Kasumi-1 (cell line): ENCODE measurements around the gene WDR18.

ENCODE experiments used
- DNase-seq, 2 experiments: peaks; one replicate each; lab custom pipeline; 2025; lab: John Stamatoyannopoulos, UW

The WDR18 gene

GRCh38 chr19:984165-984967 is at the start of gene WDR18:
TSS of gene WDR18 (plus strand) at chr19:984345. CDS start at chr19:984354, 9 bp downstream.
- peak; percentile 64 to 75 for DNase-seq

- peak in 1 of 2 experiments; percentile 19 for DNase-seq
Measured at GRCh38 chr19:934865-935479, 49.2 kb upstream of the WDR18 start.

DNA sequence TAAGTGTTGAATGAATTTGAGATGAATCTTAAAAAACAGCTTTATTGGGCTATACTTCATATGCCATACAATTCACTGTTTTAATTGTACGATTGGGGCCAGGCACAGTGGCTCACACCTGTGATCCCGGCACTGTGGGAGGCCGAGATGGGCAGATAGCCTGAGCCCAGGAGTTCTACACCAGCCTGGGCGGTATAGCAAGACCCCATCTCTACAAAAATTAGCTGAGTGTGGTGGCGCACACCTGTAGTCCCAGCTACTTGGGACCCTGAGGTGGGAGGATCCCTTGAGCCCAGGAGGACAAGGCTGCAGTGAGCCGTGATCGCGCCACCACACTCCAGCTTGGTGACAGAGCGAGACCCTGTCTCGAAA is 48.0 kb upstream of the WDR18 start:
- no peak for DNase-seq

- DNase-seq, result no peak
Measured at GRCh38 chr19:937259-937694, 46.9 kb upstream of the WDR18 start.

- no peak for DNase-seq
Measured at GRCh38 chr19:938233-938923, 45.8 kb upstream of the WDR18 start.

DNA sequence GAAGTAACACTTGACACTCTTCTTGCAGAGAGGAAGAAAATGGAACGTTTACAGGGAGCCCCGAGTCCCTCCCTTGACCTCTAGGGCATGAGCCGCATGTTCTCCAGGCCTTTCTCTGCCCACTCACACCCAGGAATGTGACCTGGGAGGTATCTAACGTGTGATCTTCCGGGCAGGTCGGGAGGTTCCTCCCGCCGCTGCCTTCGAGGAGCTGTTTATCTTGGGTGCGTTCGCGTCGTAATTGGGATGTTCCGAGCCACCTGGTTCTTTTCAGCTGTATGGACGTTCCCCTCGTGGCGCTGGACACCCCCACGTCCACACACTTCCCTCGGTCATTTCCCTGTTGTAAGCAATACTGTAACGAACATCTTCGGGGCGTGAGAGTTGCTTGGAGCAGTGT is 44.7 kb upstream of the WDR18 start:
- no peak for DNase-seq

DNA sequence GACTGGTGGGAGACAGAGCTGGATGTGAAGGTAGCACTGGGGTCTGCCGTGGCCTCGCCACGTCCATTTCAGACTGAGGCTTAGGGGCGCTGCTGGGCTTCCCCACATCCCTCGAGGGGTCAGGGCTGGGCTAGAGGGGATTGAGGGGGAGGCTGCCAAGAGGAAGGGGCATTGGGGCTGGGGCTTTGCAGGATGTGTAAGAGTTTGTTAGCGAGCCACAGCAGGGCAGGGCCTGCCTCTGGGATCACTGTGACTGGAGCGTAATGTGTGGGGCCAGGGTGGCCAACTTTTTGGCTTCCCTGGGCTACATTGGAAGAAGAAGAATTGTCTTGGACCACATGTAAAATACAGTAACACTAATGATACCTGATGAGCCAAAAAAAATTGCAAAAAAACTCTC is 44.2 kb upstream of the WDR18 start:
- DNase-seq, result no peak

DNA sequence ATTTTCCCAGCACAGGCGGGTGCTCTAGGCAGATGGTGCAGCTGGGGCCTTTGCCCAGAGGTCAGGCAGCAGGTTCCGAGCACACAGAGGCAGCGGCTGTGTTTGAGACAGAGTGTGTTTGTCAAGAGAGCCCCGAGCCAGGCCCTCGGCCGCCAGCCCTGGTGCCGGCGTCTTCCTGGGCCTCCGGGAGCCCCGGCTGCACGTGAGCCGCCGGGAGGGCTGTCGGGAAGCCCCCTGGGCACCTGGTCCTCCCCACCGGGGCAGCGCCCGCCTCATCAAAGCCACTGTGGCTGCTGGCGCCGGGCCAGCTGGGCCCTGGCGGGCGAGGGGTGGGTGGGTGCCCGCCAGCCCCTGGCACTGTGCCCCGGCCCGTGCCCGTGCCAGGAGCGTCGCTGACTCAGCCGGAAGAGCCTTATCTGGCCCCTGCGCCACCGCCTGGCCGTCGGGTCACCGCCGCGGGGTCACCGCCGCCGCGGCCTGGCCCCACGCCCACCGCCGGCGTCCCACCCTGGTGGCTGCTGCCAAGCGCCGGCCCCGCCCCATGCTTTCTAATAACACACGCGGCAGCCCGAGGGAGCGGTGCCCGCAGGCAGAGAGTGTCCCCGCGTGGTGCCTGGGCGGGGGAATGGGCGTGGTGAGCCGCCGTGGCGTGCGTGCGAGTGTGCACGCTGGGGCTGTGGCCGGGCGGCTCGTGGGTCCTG is 43.4 kb upstream of the WDR18 start:
- peak; percentile 19 to 25 for DNase-seq

DNA sequence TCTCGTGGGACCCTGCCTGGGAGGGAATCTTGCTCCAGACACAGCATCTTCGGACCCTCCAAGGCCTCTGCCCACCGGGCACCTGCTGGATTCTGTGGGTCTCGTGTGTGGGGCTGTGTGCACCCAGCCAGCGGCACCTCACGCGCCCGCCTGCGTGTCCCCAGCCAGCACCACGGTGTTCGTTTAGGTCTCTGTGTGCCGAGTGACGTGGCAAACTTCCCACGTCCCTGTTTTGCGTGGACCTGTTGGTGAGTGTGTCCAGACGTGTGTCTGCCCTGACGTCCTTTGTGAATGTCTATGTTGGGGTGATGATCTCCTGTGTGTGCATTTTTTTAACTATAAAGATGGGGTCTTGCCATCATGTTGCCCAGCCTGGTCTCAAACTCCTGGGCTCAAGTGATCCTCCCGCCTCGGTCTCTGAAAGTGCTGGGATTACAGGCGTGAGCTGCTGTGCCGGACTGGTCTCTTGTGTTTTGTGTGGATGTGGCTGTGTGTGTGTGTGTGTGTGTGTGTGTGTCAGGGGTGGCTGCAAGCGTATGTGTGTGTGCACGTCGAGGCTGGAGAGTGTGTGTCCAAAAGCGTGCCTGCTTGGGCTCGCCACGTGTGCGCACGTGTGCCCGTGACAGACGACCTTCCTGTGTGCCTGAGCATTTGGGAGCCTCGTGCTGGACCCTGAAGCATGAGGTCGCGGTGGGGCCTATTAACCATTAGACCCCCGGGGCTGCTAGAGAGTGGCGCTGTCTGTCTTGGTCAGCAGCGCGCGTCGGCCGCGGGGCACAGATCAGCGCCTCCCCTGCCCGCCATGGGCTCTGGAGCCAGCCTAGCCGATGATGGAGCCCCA is 42.6 kb upstream of the WDR18 start:
- no peak for DNase-seq

DNA sequence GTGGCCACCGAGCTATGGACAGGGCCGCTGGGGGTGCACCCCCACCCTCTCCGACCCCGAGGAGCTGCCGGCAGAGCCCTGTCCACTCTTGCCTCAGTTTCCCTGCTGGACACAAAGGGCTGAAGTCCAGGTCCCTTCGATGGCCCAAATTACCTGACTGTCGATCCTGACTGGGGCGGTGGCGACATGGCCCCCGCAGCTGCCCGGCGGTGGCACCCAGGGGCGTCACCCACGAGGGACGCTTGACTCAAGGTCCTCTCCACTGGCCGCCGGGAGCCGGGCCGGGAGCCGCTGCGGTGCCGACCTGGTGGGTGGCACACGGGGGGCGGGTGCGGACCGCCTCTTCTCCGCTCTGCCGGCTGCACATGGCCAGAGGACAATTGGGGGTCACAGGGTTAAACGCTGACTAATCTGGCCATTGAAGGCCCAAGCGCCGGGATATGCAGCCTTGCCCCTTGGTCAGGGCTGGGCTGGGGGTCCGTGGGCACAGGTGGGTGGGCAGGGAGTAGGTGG is 42.0 kb upstream of the WDR18 start:
- no peak for DNase-seq

GRCh38 chr19:943551-944170 is 40.5 kb upstream of the WDR18 start:
- DNase-seq, result no peak

GRCh38 chr19:944171-944567 is 40.0 kb upstream of the WDR18 start:
- DNase-seq, result no peak

DNA sequence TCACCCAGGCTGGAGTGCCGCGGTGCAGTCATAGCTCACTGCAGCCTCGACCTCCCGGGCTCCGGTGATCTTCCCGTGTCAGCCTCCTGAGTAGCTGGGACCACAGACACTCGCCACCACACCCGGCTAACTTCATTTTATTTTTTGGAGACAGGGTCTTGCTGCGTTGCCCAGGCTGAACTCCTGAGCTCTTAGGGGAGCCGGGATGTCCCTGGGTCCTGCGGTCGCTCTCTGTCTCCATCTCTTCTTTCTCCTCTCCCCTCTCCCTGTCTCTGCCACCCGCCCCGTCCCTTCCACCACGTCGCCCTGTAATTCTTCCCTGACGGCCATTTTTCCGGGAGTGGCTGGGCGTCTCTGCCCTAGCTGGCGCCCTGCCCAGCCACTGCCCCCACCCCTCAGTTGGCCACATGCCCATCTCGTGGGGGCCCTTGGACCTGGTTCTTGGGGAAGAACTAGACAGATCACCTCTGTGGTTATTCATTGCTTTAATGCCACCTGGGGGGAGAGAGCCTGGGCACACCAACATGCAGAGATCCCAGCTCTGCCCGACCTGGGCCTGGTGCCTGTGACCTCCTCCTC is 39.4 kb upstream of the WDR18 start:
- no peak for DNase-seq

- no peak for DNase-seq
Measured at GRCh38 chr19:945401-946252, 38.5 kb upstream of the WDR18 start.

DNA sequence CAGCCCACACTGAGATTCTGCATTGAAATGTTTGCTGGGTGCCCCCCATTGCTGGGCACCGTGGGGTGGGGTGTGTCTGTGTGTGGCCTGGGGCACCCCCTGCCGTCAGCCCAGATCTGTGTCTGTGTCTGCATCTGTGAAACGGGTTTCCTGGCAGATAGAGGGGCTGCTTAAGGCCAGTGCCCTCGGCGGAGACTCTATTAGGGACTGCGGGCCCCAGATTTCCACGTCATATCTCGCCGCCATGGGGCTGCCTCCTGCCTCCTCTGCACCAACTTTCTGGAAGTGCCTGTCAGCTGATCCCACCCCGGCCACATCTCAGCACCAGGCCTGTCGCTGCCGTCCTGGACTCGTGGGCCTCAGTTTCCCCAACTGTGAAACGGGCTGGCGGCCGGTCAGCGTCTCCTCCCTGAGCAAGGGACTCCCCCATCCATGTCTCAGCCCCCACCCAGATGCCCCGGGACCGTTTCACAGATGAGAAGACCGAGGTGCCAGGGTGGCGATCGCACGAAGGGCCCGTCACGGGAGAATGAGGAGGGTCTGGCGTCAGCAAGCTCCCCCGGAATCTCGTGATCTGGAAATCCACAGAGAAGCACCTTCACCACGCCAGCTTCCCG is 36.9 kb upstream of the WDR18 start:
- peak in 1 of 2 experiments; percentile 10 for DNase-seq

GRCh38 chr19:947707-948539 is 36.2 kb upstream of the WDR18 start:
- peak; percentile 92 for DNase-seq

DNA sequence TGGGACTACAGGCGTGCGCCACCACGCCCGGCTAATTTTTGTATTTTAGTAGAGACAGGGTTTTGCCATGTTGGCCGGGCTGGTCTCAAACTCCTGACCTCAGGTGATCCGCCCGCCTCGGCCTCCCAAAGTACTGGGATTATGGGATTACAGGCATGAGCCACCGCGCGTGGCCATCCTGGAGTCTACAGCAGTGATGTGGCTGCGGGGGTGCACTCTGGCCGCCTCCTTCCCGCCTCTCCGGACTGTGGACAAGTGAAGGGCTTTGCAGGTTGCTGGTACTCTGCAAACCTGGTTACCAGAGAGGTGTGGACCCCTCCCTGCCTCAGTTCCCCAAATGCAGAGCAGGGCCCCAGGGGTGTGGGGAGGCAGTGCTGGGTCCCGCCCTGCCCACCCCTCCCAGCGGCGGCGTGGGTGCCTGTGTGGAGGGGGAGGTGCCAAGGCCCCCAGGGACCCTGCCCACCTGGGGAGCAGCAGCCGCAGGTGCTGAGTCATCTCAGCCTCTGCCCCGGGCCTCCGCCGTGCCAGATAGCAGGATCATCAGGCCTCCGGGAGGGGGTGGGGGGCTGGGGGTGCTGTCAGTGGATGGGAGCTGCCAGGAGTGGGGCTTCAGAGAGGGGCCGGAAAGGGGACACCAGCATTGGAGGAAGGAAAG is 35.2 kb upstream of the WDR18 start:
- no peak for DNase-seq
